HepG2 (cell line): ENCODE data around the gene HELLS. TPM values are rescaled to one million over a fixed set of nuclear protein-coding genes. Genes with fewer than 3 reads are reported as not detected.

Experiments
- ATAC-seq: fragments of 200-7000 bp; cut with Tn5 transposase; 3 replicates; pipeline ENCODE4 v1.9.1; 2020; ENCODE audit warnings: mild to moderate bottlenecking, moderate library complexity
- BruUV-seq: library from RNA; stranded (reverse); fragments of 400-500 nt; replicated peaks from 2 replicates; lab custom pipeline; 2021; lab: Mats Ljungman, UMichigan
- CTCF ChIA-PET: fragments of 300-600 bp; formaldehyde crosslinking; extraction: SDS; loops from one replicate; lab custom pipeline; 2021; ENCODE audit warnings: low total read pairs, inconsistent platforms, low intra/inter-chr PET ratio; lab: Yijun Ruan, JAX
- POLR2A ChIA-PET: fragments of 350-600 bp; sonication (Branson Sonifier 250); formaldehyde crosslinking; loops from one replicate; lab custom pipeline; 2020; ENCODE audit warnings: antibody characterized with exemption, inconsistent platforms; lab: Yijun Ruan, JAX
- DNase-seq: peaks from one replicate; pipeline ENCODE4 v3.0.0-alpha.2; 2015; ENCODE audit warnings: low spot score
- FAIRE-seq: peaks from 3 replicates; lab custom pipeline; 2011; peaks lifted over from hg19 to GRCh38; lab: Jason Lieb, UNC
- H2AFZ ChIP-seq: one replicate; pipeline ENCODE4 v1.6.1; 2011; ENCODE audit warnings: low read length, inconsistent platforms
- H3K27ac ChIP-seq: fragments of 300-600 bp; 3 replicates; pipeline ENCODE4 v1.8.0; 2011; ENCODE audit warnings: mixed run types, mild to moderate bottlenecking, mixed read lengths, low read length, inconsistent platforms; ENCODE audit not compliant: insufficient read depth; ENCODE audit errors: extremely low read length
- H3K27me3 ChIP-seq, 2 experiments: fragments of 200-600 bp in 1 of 2; 2 replicates in 1 of 2; 3 replicates in 1 of 2; pipeline versions ENCODE4 v1.6.0 to v1.8.0; 2011; ENCODE audit warnings: low read length in 2 of 2, mild to moderate bottlenecking in 2 of 2, moderate library complexity in 2 of 2, inconsistent platforms in 1 of 2; ENCODE audit not compliant: insufficient read depth in 2 of 2, control insufficient read depth in 1 of 2
- H3K36me3 ChIP-seq, 2 experiments: fragments of 200-600 bp in 1 of 2; replicated peaks in 1 of 2; 2 replicates in 1 of 2; 3 replicates in 1 of 2; pipeline versions ENCODE4 v1.5.1 to v1.8.0; 2011; ENCODE audit warnings: low read length in 2 of 2, inconsistent platforms in 1 of 2; ENCODE audit not compliant: insufficient read depth in 2 of 2, control insufficient read depth in 1 of 2
- H3K4me1 ChIP-seq: 2 replicates; pipeline ENCODE4 v1.5.1; 2012; ENCODE audit warnings: low read length, inconsistent platforms; ENCODE audit not compliant: insufficient read depth
- H3K4me2 ChIP-seq: 2 replicates; pipeline ENCODE4 v1.6.0; 2011; ENCODE audit warnings: low read depth, low read length, inconsistent platforms
- H3K4me3 ChIP-seq, 3 experiments: fragments of 200-600 bp in 1 of 3; sonication (generic), shearing (Covaris generic) in 1 of 3; replicated peaks in 1 of 3; 2 replicates each; pipeline ENCODE4 v1.5.1; 2011 to 2016; ENCODE audit warnings: low read length in 3 of 3, inconsistent platforms in 2 of 3, low read depth in 2 of 3, mild to moderate bottlenecking in 2 of 3, control low read depth in 1 of 3, mixed read lengths in 1 of 3; ENCODE audit not compliant: insufficient read depth in 1 of 3
- H3K79me2 ChIP-seq: one replicate; pipeline ENCODE4 v1.6.1; 2011; ENCODE audit warnings: low read length, inconsistent platforms; ENCODE audit not compliant: insufficient read depth
- H3K9ac ChIP-seq: 2 replicates; pipeline ENCODE4 v1.6.0; 2011; ENCODE audit warnings: mild to moderate bottlenecking, low read depth, low read length, inconsistent platforms; ENCODE audit not compliant: insufficient read depth
- H3K9me3 ChIP-seq: 2 replicates; pipeline ENCODE4 v1.5.1; 2012; ENCODE audit warnings: mild to moderate bottlenecking, low read length
- H4K20me1 ChIP-seq: 2 replicates; pipeline ENCODE4 v1.6.0; 2011; ENCODE audit warnings: inconsistent platforms, mild to moderate bottlenecking, low read length, moderate library complexity; ENCODE audit not compliant: insufficient read depth
- BCL3 ChIP-seq: sonication (generic); formaldehyde crosslinking; IDR thresholded peaks from 2 replicates; pipeline ENCODE4 v1.5.1; 2020; ENCODE audit warnings: mild to moderate bottlenecking, missing genetic modification reagents, moderate library complexity
- DZIP1 ChIP-seq: sonication (generic); formaldehyde crosslinking; IDR thresholded peaks from 2 replicates; pipeline ENCODE4 v1.5.0; 2020; ENCODE audit warnings: mild to moderate bottlenecking, missing genetic modification reagents
- E2F2 ChIP-seq: sonication (generic); formaldehyde crosslinking; IDR thresholded peaks from 2 replicates; pipeline ENCODE4 v1.4.0; 2020; ENCODE audit warnings: missing genetic modification reagents, borderline replicate concordance
- ETV5 ChIP-seq: IDR thresholded peaks from 2 replicates; pipeline ENCODE4 v1.6.1; 2018; ENCODE audit warnings: missing biosample characterization, missing genetic modification reagents, inconsistent platforms, borderline replicate concordance
- GTF2F1 ChIP-seq: fragments of 150-350 bp; IDR thresholded peaks from 2 replicates; pipeline ENCODE4 v1.6.1; 2014; ENCODE audit warnings: low read length
- HINFP ChIP-seq: sonication (generic); formaldehyde crosslinking; IDR thresholded peaks from 2 replicates; pipeline ENCODE4 v1.4.0; 2020; ENCODE audit warnings: low read depth, mild to moderate bottlenecking, missing genetic modification reagents
- KDM1A ChIP-seq: IDR thresholded peaks from 2 replicates; pipeline ENCODE4 v1.6.1; 2016; ENCODE audit warnings: missing compliant biosample characterization
- MYPOP ChIP-seq: sonication (generic); formaldehyde crosslinking; IDR thresholded peaks from 2 replicates; pipeline ENCODE4 v1.8.1; 2023; ENCODE audit warnings: mild to moderate bottlenecking, moderate library complexity, missing genetic modification reagents
- POLR2A ChIP-seq, 2 experiments: IDR thresholded peaks; 2 replicates each; pipeline ENCODE4 v1.6.1; 2011; ENCODE audit warnings: low read depth in 2 of 2, low read length in 2 of 2, mild to moderate bottlenecking in 1 of 2, moderate library complexity in 1 of 2; ENCODE audit not compliant: insufficient read depth in 1 of 2
- PTBP1 ChIP-seq: fragments of 200-400 bp; formaldehyde crosslinking; IDR thresholded peaks from 2 replicates; pipeline ENCODE4 v1.6.1; 2018; ENCODE audit warnings: low read length, low read depth; ENCODE audit not compliant: poor library complexity, severe bottlenecking
- TOPORS ChIP-seq: sonication (generic); formaldehyde crosslinking; IDR thresholded peaks from 2 replicates; pipeline ENCODE4 v1.8.0; 2023; ENCODE audit warnings: mild to moderate bottlenecking, missing genetic modification reagents
- ZFYVE20 ChIP-seq: sonication (generic); formaldehyde crosslinking; IDR thresholded peaks from 2 replicates; pipeline ENCODE4 v1.8.0; 2023; ENCODE audit warnings: low read depth, mild to moderate bottlenecking, moderate library complexity, missing genetic modification reagents, borderline replicate concordance
- ZMYM2 ChIP-seq: sonication (generic); formaldehyde crosslinking; IDR thresholded peaks from 2 replicates; pipeline ENCODE4 v1.8.0; 2022; ENCODE audit warnings: mild to moderate bottlenecking, missing genetic modification reagents
- ZNF430 ChIP-seq: sonication (generic); formaldehyde crosslinking; IDR thresholded peaks from 2 replicates; pipeline ENCODE4 v1.9.0; 2021; ENCODE audit warnings: mild to moderate bottlenecking, missing genetic modification reagents
- ZNF510 ChIP-seq: sonication (generic); formaldehyde crosslinking; IDR thresholded peaks from 2 replicates; pipeline ENCODE4 v1.4.0; 2020; ENCODE audit warnings: low read depth, mild to moderate bottlenecking, missing genetic modification reagents
- ZNF660 ChIP-seq: sonication (generic); formaldehyde crosslinking; IDR thresholded peaks from 2 replicates; pipeline ENCODE4 v1.5.1; 2020; ENCODE audit warnings: mild to moderate bottlenecking, low read depth, missing genetic modification reagents, borderline replicate concordance
- ZNF761 ChIP-seq: sonication (generic); formaldehyde crosslinking; conservative IDR thresholded peaks from 2 replicates; pipeline ENCODE4 v1.4.0; 2020; ENCODE audit warnings: mild to moderate bottlenecking, missing genetic modification reagents
- WGBS: methylation state at CpG from one replicate; pipeline ENCODE4 v1.1.6; 2017; ENCODE audit warnings: low lambda C conversion rate; 5-methylcytosine and 5-hydroxymethylcytosine counted together
- in situ Hi-C: cut with HindIII; loops from 2 replicates; pipeline ENCODE4 v1.10.0; 2017; ENCODE audit warnings: low pct_unique_long_range_greater_than_20kb; ENCODE audit not compliant: extremely low pct_ligation_motif_present
- intact Hi-C: fragments of 100-400 bp; cut with micrococcal nuclease; formaldehyde crosslinking; loops from one replicate; pipeline ENCODE4 v1.10.0; 2022; ENCODE audit not compliant: unreplicated experiment
- polyA plus RNA-seq, 8 experiments: library from polyadenylated mRNA; depleted of rRNA in 3 of 8; stranded (reverse) in 7 of 8; unstranded in 1 of 8; fragments of >200 nt; fragmentation: Illumina TruSeq in 4 of 8; extraction: Trizol in 4 of 8; gene quantifications; 2 replicates each; pipeline versions ENCODE4 v1.2.1 to v1.2.3, GENCODE V29; 2011 to 2016; ENCODE audit warnings: low read depth in 4 of 8, missing spikeins in 1 of 8, mixed read lengths in 1 of 8; ENCODE audit not compliant: insufficient read depth in 1 of 8
- total RNA-seq, 5 experiments: library from RNA; depleted of rRNA; stranded (reverse); fragments of >200 nt; fragmentation: Illumina TruSeq; extraction: Trizol; gene quantifications; 2 replicates each; pipeline ENCODE4 v1.2.3, GENCODE V29; 2016; ENCODE audit warnings: low read depth in 1 of 5

The HELLS gene
- total and polyA plus RNA-seq, 2 of the 13 experiments (the other 11 are each of a cell fraction or from before 2014, with no cell fraction given), result 22.6 to 84.6 TPM

- no peak for TF ChIP-seq ETV5
- no peak for TF ChIP-seq E2F2
- no peak for TF ChIP-seq KDM1A (CRISPR knock-in tag)
- TF ChIP-seq MYPOP, result no peak
- TF ChIP-seq TOPORS (CRISPR knock-in tag), result no peak
- TF ChIP-seq HINFP (CRISPR knock-in tag), result no peak
- TF ChIP-seq GTF2F1, result no peak
- no peak for TF ChIP-seq ZNF430 (CRISPR knock-in tag)
Observed at GRCh38 chr10:94571081-94571480, 25.5 kb downstream of the HELLS start (continued).

- CTCF ChIA-PET, result no interaction called here
- no peak overlapping the region for H2AFZ ChIP-seq
- no peaks in the 10 kb centered on the region for H4K20me1 ChIP-seq
- H3K27ac ChIP-seq, result no peak overlapping the region
- in situ Hi-C loops, result no loop called here
- ATAC-seq (no peak), FAIRE-seq (no peak), DNase-seq (no peak)
- no peak overlapping the region for H3K9ac ChIP-seq
- H3K4me1 ChIP-seq, result no peaks in the 10 kb centered on the region
- H3K79me2 ChIP-seq, result no peaks in the 10 kb centered on the region
- no peak overlapping the region for H3K4me3 ChIP-seq
- BruUV-seq, result no TSS peak
- 99% methylated on average over 3 of the region's 3 CpGs for WGBS
- no peaks in the 10 kb centered on the region for H3K9me3 ChIP-seq
- POLR2A ChIA-PET, result no interaction called here
- H3K36me3 ChIP-seq, result peaks cover 0 to 42% of the 10 kb centered on the region in 2 experiments; a peak in 4 of 5 replicates
- H3K27me3 ChIP-seq, result no peaks in the 10 kb centered on the region
- intact Hi-C loops, result no loop called here
- H3K4me2 ChIP-seq, result no peak overlapping the region
- TF ChIP-seq ZFYVE20 (CRISPR knock-in tag) (no peak), BCL3 (no peak), ZMYM2 (CRISPR knock-in tag) (no peak), ZNF660 (CRISPR knock-in tag) (no peak), ZNF510 (CRISPR knock-in tag) (no peak), POLR2A (IDR thresholded peaks at IDR 0.05; ENCODE audit: insufficient read depth in 1 of 2, low read depth in 2 of 2, low read length in 2 of 2) (no peak), DZIP1 (CRISPR knock-in tag) (no peak), PTBP1 (no peak), ZNF761 (CRISPR knock-in tag) (no peak)
Observed at GRCh38 chr10:94571528-94571927, 25.9 kb downstream of the HELLS start.
